Measurements from ENCODE around the gene CYP3A4. TPM values are rescaled to one million over a fixed set of nuclear protein-coding genes. Genes with fewer than 3 reads are reported as not detected.
"Not testable (repeated sequence)": the region's sequence is repeated elsewhere in the genome, so short reads cannot be mapped to it uniquely, and the experiment has no call there.

The CYP3A4 gene
- total RNA-seq, 1 donor from 2014 or later: not detected

- DNase-seq (ENCODE audit: low read depth, low spot score): no peak
Measured at GRCh38 chr7:99728615-99729014, 55.4 kb downstream of the CYP3A4 start.

- not testable (repeated sequence) for DNase-seq (ENCODE audit: low read depth, low spot score)
Measured at GRCh38 chr7:99723201-99723600, 60.8 kb downstream of the CYP3A4 start.

- no peak for DNase-seq (ENCODE audit: low read depth, low spot score)
Measured at GRCh38 chr7:99720800-99721595, 63.0 kb downstream of the CYP3A4 start.

- DNase-seq (ENCODE audit: low read depth, low spot score): no peak
Measured at GRCh38 chr7:99719996-99720769, 63.8 kb downstream of the CYP3A4 start.

GRCh38 chr7:99713995-99714570 lies 69.9 kb downstream of the CYP3A4 start:
- DNase-seq (ENCODE audit: low read depth, low spot score): no peak

- DNase-seq (ENCODE audit: low read depth, low spot score): no peak
Measured at GRCh38 chr7:99709838-99710578, 74.0 kb downstream of the CYP3A4 start.

- no peak for DNase-seq (ENCODE audit: low read depth, low spot score)
Measured at GRCh38 chr7:99709260-99709659, 74.7 kb downstream of the CYP3A4 start.

GRCh38 chr7:99707096-99707495 lies 76.9 kb downstream of the CYP3A4 start:
- no peak for DNase-seq (ENCODE audit: low read depth, low spot score)

Other genes starting within 250 kb of the CYP3A4 start
- 4.8 and 5.4 TPM in 2 replicates for gene FAM200A, start 232.1 kb downstream of the CYP3A4 start, total RNA-seq
- gene ZNF655, start 225.5 kb downstream of the CYP3A4 start, total RNA-seq: 8.2 and 20.9 TPM in 2 replicates
- not detected in 2 replicates for gene TMEM225B, start 185.9 kb downstream of the CYP3A4 start, total RNA-seq
- gene ZSCAN25, start 167.2 kb downstream of the CYP3A4 start, total RNA-seq: 12.5 and 14.2 TPM in 2 replicates
- gene CYP3A5, start 104.2 kb downstream of the CYP3A4 start, total RNA-seq: not detected in 2 replicates
- not detected in 2 replicates for gene CYP3A7, start 49.0 kb downstream of the CYP3A4 start, total RNA-seq
- gene CYP3A43, start 43.8 kb upstream of the CYP3A4 start, total RNA-seq: not detected in 2 replicates
- gene OR2AE1, start 92.8 kb upstream of the CYP3A4 start, total RNA-seq: 0.13 TPM in 1 of 2 replicates, not detected in the other
- gene TRIM4, start 135.3 kb upstream of the CYP3A4 start, total RNA-seq: 14.0 and 17.4 TPM in 2 replicates
- gene GJC3, start 145.4 kb upstream of the CYP3A4 start, total RNA-seq: not detected in 2 replicates
- gene AZGP1, start 191.8 kb upstream of the CYP3A4 start, total RNA-seq: not detected in 2 replicates
- gene ZKSCAN1, start 231.4 kb upstream of the CYP3A4 start, total RNA-seq: 32.7 and 33.5 TPM in 2 replicates